ENCODE measurements around the gene IFT43. TPM values are rescaled to one million over a fixed set of nuclear protein-coding genes. Genes with fewer than 3 reads are reported as not detected.

Gene IFT43
- total RNA-seq = 50.7 and 56.8 TPM in 2 replicates
- 68.6 and 76.6 TPM in 2 replicates for polyA plus RNA-seq

- H3K9me3 ChIP-seq (ENCODE audit: low read depth) = no peaks in the 10 kb centered on the region
- peak within 1 kb of the TSS; percentile 76 for H3K4me3 ChIP-seq
- H3K36me3 ChIP-seq = peaks cover 3% of the 10 kb centered on the region
- H3K4me1 ChIP-seq (ENCODE audit: low read depth) = peaks cover 14% of the 10 kb centered on the region
- DNase-seq (ENCODE audit: low read depth in 1 of 2, low spot score in 1 of 2) = peak; percentile 87 to 88
- TF ChIP-seq CTCF (IDR thresholded peaks at IDR 0.05; ENCODE audit: low read depth, low read length) = no peak
- H3K27ac ChIP-seq = peak within 1 kb of the TSS; percentile 16
- no peaks in the 10 kb centered on the region for H3K27me3 ChIP-seq
These were observed at the start of gene IFT43 for GRCh38 chr14:75985618-75986438. TSS of gene IFT43 (plus strand) at chr14:75985763. CDS start at chr14:75985787, 24 bp downstream.

GRCh38 chr14:75939200-75939599 lies 46.4 kb upstream of the IFT43 start:
- Histone ChIP-seq H3K9me3 (ENCODE audit: low read depth) (no peaks in the 10 kb centered on the region), H3K27ac (no peak overlapping the region), H3K27me3 (no peaks in the 10 kb centered on the region), H3K4me1 (ENCODE audit: low read depth) (peaks cover 10% of the 10 kb centered on the region), H3K36me3 (no peaks in the 10 kb centered on the region), H3K4me3 (no peak overlapping the region)
- no peak for TF ChIP-seq CTCF (IDR thresholded peaks at IDR 0.05; ENCODE audit: low read depth, low read length)
- no peak for DNase-seq (ENCODE audit: low read depth in 1 of 2, low spot score in 1 of 2)

GRCh38 chr14:75941030-75941429 lies 44.5 kb upstream of the IFT43 start:
- no peak for TF ChIP-seq CTCF (IDR thresholded peaks at IDR 0.05; ENCODE audit: low read depth, low read length)
- H3K27ac ChIP-seq = no peak overlapping the region

GRCh38 chr14:75944607-75945241 lies 40.8 kb upstream of the IFT43 start:
- H3K4me3 ChIP-seq = no peak overlapping the region
- H3K36me3 ChIP-seq = no peaks in the 10 kb centered on the region
- no peaks in the 10 kb centered on the region for H3K9me3 ChIP-seq (ENCODE audit: low read depth)
- H3K27me3 ChIP-seq = no peaks in the 10 kb centered on the region
- DNase-seq (ENCODE audit: low read depth in 1 of 2, low spot score in 1 of 2) = no peak
- peaks cover 10% of the 10 kb centered on the region for H3K4me1 ChIP-seq (ENCODE audit: low read depth)
- no peak for TF ChIP-seq CTCF (IDR thresholded peaks at IDR 0.05; ENCODE audit: low read depth, low read length)
- H3K27ac ChIP-seq = no peak overlapping the region

More at GRCh38 chr14:75941030-75941429, 44.5 kb upstream of the IFT43 start:
- Histone ChIP-seq H3K27me3 (no peaks in the 10 kb centered on the region), H3K9me3 (ENCODE audit: low read depth) (no peaks in the 10 kb centered on the region), H3K4me1 (ENCODE audit: low read depth) (no peaks in the 10 kb centered on the region), H3K36me3 (no peaks in the 10 kb centered on the region), H3K4me3 (no peak overlapping the region)
- no peak for DNase-seq (ENCODE audit: low read depth in 1 of 2, low spot score in 1 of 2)

- no peaks in the 10 kb centered on the region for H3K36me3 ChIP-seq
- DNase-seq (ENCODE audit: low read depth in 1 of 2, low spot score in 1 of 2) = peak in 1 of 2 donors; percentile 62
- H3K27me3 ChIP-seq = no peaks in the 10 kb centered on the region
- H3K9me3 ChIP-seq (ENCODE audit: low read depth) = no peaks in the 10 kb centered on the region
- H3K4me3 ChIP-seq = no peak overlapping the region
- H3K4me1 ChIP-seq (ENCODE audit: low read depth) = peaks cover 10% of the 10 kb centered on the region
- no peak for TF ChIP-seq CTCF (IDR thresholded peaks at IDR 0.05; ENCODE audit: low read depth, low read length)
- no peak overlapping the region for H3K27ac ChIP-seq
These were observed 38.8 kb upstream of the IFT43 start for GRCh38 chr14:75946785-75947184.

Data from cardiac muscle cell (in vitro differentiated cells and primary cell).